GM18909 (cell line): Measurements from ENCODE around the gene ZBTB20.
"Not testable (repeated sequence)": the region's sequence is repeated elsewhere in the genome, so short reads cannot be mapped to it uniquely, and the experiment has no call there.

Experiments used
- ATAC-seq: cut with Tn5 transposase; IDR thresholded peaks from one replicate; pipeline ENCODE4 v1.9.1; 2021; ENCODE audit warnings: mild to moderate bottlenecking; ENCODE audit not compliant: unreplicated experiment, poor library complexity

The ZBTB20 gene

DNA sequence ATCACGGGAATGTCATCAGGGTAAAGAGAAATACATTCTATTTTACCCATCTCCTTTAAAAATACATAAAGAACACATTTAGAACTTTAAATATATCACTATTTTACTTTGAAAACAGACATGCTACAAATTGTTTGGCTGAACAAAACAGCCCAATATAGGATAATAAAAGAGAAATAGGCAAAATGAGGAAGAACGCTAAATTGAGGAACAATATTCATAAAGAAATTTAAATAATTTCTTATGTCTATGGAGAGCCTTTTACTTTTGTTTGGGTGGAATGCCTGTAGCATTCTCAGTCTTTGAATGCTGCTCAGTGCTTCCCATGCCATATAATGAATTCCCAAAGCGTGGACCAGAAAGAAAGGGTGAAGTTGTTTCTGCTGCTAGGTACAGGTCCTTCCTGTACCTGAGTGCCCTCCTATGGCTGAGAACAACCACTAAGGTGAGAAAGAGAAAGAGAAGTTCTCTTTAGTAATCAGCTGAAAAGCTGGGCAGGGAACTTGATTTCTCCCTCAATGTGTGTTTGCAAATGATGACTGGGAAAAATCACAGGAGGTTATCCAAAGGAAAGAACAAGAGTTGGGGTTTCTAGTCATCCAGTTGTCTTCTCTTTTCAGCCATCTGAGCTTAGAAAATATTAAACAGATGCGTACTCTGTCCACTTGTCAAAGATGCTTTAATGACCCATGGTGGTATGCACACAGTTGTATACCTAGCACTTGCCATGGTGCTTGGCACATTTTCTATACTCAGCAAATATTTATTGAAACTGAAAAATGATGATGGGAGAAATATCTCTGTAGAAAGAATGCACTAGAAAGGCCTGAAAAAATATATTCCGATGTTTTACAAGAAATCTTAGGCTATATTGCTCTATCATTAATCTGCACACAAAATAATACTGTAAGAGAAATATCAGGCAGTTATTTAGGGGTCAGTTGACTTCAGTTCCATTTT lies 448.7 kb downstream of the ZBTB20 start:
- no peak for ATAC-seq

DNA sequence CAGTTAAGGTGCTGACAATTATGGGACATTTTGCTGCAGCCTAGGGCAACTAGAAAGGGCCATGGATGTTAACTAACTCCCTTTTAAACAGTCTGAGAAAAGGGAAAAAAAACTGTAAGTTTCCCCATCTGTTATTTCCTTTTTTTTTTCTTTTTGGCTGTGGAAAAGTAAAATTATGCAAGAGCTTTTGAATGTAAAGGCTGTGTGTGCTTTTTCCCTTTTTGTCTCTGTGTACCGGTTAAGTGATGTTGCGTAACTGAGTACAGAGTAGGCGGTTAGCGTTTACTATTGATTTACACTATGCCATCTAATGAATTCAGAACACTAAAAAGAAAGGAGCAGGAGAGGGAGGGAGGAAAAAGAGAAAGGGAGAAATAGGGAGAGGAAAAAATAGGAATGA lies 449.7 kb downstream of the ZBTB20 start:
- ATAC-seq = no peak

DNA sequence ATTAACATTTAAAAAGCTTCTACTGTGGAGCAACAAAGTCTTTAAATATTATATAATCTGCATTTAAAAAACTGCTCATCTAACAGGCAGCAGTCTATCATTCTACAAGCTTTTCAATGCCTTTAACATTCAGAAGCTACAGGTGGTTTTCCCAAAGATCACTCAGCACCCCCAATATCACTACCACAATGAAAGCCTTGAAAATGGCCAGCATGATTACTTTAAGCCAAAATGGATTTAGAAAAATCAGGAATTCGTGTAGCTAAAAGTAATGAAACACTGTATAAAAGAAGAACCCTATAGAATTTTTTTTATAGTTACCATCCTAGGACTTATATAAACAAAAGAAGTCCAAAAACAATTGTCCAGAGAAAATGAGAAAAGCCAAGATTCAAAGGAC lies 452.8 kb downstream of the ZBTB20 start:
- ATAC-seq = no peak

DNA sequence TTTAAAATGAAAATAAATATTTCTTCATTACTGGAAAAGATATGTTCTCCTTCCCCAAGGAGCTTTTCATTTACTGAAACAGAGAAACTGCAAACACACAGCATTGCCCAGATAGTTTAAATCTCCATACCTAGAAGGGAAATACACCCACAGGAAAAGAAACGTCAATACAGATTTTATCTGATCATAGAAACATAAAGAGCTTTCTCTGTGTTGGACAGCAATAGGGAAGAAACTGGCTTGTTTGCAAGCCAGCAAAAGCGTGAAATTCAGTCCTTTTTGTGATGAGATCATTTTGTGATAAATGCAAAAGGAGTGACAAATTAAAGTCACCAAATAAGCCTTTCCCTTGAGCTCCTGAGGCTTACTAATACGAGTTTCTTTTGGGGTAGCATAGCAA lies 455.2 kb downstream of the ZBTB20 start:
- ATAC-seq = no peak

DNA sequence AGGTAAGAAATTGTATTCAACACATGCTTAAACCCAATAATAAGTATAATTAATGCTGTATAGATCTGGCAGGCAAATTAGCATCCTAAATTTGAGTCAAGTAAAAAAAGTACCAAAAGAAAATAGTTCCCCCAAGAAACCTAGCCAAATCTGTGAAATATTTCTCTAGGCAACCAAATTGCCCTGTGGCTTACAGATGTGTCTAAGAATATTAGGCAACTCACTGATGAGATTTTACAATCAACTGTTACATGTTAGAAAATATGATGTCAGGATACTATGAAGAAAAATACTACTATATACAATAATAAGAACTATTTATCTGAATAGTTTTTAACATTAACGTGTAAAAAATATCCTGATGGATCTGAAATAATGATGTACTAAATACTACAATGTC lies 456.2 kb downstream of the ZBTB20 start:
- no peak for ATAC-seq

DNA sequence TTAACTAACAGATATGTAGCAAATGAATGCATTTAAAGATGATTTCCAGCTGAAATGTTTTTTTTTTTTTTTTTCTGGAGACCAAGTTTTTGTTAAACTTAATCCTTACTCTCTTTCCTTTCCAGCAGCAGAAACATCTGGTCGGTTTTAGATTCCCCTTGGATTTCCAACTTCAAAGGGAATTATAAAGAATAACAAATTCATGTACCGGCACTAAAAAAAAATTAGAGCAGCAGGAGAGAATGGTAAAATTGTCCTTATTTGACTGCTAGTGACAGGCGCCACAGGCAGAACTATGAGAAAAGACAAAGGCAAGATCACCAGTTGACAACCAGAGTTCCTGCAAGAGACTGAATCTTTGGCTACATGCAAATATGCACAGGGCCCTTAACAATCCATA lies 459.9 kb downstream of the ZBTB20 start:
- no peak for ATAC-seq

DNA sequence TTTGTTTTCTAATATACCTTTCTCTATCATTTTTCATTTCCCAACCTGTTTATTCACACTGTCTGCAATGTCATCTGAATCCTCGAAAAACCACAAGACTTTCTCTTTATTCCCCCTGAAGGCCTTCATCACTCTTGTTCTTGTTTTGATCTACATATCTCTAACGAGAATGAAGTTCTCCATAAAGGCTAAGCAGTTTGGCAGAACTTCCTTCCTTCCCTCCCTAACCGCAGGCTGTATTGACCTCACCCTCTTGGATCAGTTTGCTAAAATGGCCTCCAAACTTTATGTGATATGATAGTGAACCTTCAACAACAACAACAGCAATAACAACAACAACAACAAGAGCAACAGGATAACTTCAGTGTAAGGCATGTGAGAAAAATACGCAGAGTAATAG lies 460.5 kb downstream of the ZBTB20 start:
- ATAC-seq = no peak

DNA sequence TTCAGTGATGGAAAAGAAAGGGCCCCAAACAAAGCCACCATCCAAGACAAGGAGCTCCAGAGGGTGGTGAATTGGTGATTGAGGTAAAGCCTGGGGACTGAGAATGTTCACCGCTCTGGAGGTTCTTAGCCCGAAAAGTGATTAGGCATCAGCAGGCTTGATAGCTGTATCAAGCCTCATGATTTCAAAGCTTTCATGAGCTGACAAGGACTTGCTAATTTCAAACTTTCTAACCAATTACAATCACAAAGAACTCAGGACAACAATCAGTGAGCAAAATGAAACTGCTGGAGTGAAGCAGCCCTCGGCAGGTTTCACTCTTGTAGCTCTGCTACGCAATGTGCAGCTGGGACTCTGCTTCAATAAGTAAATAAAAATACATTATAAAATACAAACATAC lies 461.9 kb downstream of the ZBTB20 start:
- no peak for ATAC-seq

DNA sequence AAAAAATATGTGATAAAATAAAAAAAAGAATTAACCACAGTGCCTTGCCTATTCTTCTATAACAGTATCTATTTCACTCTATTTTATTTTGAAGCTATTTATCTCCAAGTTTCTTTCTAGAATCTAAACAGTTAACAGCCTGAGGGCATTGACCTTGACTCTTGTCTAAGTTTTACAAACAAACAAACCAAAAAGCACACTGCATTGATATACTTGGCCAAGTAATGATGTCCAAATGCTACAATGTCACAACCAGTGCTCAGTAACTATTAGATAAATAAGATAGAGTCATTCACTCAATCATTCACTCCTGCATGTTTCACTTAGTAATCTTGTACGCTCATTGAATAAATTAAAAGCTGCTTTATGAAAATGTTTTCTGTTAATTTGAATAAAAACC lies 466.8 kb downstream of the ZBTB20 start:
- ATAC-seq = no peak

DNA sequence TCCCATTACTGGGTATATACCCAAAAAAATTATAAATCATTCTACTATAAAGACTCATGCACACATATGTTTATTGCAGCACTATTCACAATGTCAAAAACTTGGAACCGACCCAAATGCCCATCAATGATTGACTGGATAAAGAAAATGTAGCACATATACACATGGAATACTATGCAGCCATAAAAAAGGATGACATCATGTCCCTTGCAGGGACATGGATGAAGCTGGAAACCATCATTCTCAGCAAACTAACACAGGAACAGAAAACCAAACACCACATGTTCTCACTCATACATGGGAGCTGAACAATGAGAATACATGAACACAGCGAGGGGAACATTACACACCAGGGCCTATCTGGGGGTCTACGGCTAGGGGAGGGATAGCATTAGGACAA lies 467.3 kb downstream of the ZBTB20 start:
- not testable (repeated sequence) for ATAC-seq

DNA sequence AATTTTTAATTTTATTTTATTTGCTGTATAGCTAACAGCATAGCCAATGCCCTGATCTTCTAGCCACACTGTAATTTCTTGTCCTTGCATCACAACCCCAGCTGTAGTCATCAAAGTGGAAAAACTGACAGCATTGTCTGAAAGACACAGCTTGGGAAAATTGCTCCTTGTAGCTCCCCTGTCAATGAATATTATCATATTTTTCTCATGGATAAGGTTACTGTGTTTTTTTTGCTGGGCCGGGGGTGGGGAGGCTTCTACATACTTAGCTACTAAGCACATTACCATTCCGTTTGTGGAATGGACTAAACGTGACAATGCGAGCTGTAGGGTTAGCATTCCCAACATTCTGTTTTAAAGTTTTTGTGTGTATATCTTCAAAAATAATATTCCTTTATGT lies 472.0 kb downstream of the ZBTB20 start:
- ATAC-seq = no peak

DNA sequence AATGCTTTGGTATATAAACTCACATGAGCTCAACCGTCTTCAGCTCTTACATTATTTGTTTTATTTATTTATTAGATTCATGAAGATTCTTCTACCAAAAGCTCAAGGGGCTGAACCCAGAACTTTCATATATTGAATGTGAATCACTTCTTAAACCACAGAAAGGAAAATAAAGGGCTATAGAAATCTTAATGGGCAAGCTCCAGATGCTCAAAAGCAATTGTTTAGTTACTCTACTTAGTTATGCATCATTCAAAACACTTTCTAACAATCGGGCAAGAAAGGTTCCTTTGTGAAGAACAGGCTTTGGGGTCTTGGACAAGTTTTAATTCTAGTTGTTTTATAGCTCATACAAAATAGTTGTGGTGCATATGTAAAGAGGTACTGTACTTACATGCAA lies 473.1 kb downstream of the ZBTB20 start:
- ATAC-seq = no peak

DNA sequence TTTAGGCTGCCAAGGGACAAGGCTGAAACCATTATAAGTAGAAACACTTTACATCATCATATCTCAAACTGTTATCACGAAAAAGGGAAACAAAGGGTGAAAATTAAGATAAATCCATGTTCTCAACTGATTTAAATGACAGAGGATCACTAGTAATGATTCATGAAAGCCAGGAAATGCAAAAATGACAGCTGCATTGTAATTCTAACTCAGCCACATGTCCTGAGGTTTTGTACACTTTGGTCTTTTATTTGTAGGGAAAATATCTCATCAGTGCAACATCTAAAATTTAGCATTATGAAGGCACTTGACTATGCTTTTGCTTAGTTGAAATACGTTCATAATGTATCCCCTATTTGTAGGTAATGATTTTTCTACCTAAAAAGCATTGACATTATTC lies 473.6 kb downstream of the ZBTB20 start:
- ATAC-seq = no peak

DNA sequence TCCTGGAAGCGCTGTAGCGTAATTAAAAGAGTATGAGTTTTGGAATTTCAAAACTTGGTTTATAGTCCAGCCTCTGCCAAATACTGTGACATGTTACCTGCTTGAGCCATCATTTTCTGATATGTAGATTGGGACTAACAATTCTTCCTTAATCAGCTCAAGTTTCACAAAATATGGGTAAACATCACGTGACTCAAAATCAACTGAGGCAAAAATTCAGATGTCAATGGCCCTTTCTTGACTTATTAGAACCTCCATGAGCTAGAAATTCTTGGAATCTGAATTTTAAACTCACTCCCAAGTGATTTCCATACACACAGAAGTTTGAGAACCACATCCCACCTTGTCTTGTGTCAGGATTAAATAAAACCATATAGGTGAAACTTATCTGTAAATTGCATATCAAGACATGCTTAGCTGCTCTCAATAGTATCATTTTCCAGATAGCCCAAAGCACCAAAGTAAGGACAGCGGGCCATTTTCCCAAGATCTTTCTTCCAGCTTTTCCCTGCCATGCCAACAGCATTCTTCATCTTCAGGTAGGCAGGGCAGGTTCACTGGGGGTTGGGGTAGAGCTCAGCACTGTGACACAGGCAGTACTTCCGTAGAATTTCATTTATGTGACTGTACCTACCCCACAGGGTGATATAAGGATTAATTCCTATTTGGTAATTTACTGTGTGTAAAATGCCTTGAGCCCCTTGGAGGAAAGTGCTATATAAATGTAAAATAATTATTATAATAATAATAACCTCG lies 474.2 kb downstream of the ZBTB20 start:
- no peak for ATAC-seq

DNA sequence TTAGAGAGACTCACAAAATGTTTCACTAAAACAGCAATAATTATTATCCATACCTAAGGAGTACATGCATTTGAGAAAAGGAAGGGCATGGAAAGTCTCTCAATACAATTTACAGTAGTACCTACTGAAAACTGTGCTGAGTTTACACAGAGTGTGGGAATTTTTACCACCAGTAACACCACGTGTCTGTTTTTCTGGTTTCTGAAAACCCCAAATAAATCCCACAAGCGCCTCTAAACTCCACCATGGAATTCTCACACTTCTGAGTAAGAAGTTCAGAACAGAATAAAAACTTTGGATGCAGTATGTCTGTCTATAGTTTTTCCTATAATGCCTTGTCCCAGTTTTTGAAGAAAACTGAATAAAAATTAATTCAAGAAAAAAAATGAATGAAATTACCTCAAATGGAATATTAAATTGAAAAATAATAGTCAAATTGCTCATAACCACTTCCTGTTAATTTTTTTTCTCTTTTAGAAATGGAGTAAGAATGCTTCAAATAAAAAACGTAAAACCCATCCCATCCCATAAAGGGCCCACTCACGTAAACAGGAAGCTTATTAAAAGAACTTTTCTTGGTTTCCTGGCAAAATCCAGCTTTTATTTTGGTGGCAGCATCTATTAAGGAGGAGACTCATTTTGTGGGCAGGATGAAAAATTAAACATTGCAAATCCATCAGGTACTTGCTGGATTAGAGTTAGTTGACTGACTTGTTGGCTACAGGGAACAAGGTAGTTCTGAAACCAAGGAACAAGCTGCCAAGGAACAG lies 475.2 kb downstream of the ZBTB20 start:
- ATAC-seq = no peak

DNA sequence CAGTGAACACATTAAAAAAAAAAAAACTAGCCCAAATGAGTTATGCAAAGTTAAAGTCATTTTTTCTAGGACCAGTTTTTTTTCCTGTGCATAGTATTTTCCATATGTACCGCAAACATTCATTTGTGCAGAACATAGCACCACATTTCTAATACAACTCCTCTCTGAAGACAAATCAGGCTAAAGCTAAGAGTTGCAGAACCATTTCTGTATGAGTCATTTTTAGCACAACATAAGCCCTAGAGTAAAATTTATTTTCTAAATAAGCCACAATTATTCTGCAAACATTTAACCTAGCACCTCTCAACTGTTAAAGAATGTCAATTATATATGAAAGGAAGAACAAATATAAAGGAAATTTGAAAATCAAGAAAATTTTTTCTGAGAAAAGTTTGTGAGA lies 477.5 kb downstream of the ZBTB20 start:
- ATAC-seq = no peak

DNA sequence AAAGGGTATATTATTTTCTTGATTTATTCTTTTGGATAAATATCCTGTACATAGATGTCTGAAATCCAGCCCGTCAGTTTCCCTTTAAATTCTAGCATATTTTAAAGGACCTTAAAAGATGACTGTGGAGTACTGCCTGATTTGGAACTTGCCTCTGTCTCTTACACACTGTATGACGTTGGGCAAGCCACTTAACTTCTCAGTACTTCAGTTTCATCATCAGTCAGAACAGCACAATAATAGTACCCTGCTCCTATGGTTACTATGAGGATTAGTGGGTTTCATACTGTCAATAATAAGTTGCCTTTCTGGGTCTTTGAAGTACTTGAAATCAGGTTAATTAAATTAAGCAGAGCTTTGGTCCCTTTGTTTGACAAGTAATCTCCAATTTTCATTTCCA lies 479.0 kb downstream of the ZBTB20 start:
- no peak for ATAC-seq

DNA sequence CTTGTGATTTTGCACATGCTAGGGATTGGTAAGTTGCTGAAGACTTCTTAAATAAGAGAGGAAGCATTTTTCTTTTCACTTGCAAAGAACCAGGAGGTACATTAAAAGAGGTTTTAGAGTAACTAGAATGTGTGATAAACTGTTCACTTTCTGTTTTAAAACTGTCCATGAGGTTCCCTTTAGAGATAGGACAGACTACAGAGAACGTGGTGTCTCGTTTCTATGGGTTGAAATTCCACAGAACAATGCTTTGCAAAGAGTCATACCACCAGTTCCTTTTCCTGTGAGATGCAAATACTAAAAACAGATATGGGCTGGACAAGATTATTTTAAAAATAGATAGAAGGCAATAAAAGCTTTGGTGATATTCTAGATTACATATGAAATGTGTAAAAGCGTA lies 480.5 kb downstream of the ZBTB20 start:
- no peak for ATAC-seq

DNA sequence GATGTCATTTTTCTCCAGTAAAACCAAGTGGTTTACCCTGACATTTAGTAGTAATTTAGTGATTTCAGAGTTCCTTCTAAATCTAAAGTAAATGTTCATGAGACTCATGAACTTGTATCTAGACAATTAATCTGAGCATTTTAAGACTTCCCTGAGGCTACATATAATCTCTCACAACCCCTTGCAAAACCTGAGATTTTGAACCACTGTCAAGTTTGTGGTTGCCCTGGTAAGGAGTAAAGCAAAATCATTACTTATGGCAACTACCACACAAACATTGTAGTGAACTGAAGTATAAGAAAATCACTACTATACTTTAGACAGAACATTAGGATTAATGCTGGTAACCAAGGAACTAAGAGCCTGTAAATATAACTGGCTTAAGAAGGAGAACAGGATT lies 483.1 kb downstream of the ZBTB20 start:
- no peak for ATAC-seq

DNA sequence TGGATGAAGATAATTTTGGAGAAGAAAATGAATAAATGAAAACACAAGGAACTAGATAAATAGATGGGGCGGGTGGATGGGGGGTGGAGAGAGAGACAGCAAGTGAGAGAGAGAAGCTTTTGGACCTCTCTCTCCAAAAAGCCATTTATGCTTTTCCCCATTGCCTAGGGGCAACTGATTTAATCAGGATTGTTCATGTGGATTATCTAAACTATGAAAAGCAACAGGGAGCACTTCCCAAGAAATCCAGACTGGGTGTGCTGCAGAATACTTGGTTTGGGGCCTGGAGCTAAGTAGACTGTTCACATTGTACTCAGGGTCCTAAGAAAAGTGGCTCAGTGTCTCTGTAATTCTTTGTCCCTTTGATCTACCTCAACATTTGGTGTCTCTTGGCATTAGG lies 486.3 kb downstream of the ZBTB20 start:
- no peak for ATAC-seq

DNA sequence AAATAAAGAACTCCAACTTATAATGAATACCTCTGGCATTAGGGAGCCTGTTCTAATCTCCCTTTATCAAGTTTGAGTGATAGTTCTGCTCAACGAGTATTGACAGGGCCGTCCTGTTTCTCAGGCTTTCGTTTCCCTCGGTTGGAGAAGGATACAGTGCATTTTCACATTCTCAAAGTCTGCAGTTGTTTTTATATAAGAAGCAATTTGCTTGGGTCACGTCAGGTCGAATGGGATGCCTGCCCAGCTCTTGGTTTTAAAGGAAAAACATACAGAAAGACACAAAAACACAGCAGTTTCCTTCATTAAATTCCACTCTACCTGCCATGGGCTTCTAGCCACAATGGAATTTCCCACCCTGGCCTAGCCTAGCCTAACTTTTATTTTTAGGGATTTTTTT lies 487.0 kb downstream of the ZBTB20 start:
- no peak for ATAC-seq
